ENCODE measurements around the gene ILRUN.
"Not testable (repeated sequence)": the region's sequence is repeated elsewhere in the genome, so short reads cannot be mapped to it uniquely, and the experiment has no call there.

The ILRUN gene

GRCh38 chr6:34723203-34723602 lies 26.6 kb upstream of the ILRUN start:
- no peaks in the 10 kb centered on the region for H3K4me1 ChIP-seq (ENCODE audit: control insufficient read depth, insufficient read depth, low read length, poor library complexity, severe bottlenecking)
- H3K9me3 ChIP-seq (ENCODE audit: control insufficient read depth, low read length) = no peaks in the 10 kb centered on the region
- no peaks in the 10 kb centered on the region for H3K27me3 ChIP-seq (replicated peaks; ENCODE audit: control insufficient read depth, insufficient read depth, low read length, poor library complexity, severe bottlenecking)
- H3K4me3 ChIP-seq (ENCODE audit: insufficient read depth, low read depth, low read length, poor library complexity, severe bottlenecking) = no peak overlapping the region
- no peak for DNase-seq
- H3K27ac ChIP-seq (ENCODE audit: insufficient read depth, low read length, poor library complexity, severe bottlenecking) = no peak overlapping the region
- no peaks in the 10 kb centered on the region for H3K36me3 ChIP-seq (ENCODE audit: control insufficient read depth, insufficient read depth, low read length)

- no peak overlapping the region for H3K27ac ChIP-seq (ENCODE audit: insufficient read depth, low read length, poor library complexity, severe bottlenecking)
- H3K4me3 ChIP-seq (ENCODE audit: insufficient read depth, low read depth, low read length, poor library complexity, severe bottlenecking) = no peak overlapping the region
- no peaks in the 10 kb centered on the region for H3K36me3 ChIP-seq (ENCODE audit: control insufficient read depth, insufficient read depth, low read length)
- no peaks in the 10 kb centered on the region for H3K4me1 ChIP-seq (ENCODE audit: control insufficient read depth, insufficient read depth, low read length, poor library complexity, severe bottlenecking)
- H3K9me3 ChIP-seq (ENCODE audit: control insufficient read depth, low read length) = no peaks in the 10 kb centered on the region
- no peaks in the 10 kb centered on the region for H3K27me3 ChIP-seq (replicated peaks; ENCODE audit: control insufficient read depth, insufficient read depth, low read length, poor library complexity, severe bottlenecking)
- no peak for DNase-seq
Measured at GRCh38 chr6:34722451-34722850, 25.9 kb upstream of the ILRUN start.

GRCh38 chr6:34720160-34720559 lies 23.6 kb upstream of the ILRUN start:
- not testable (repeated sequence) for H3K4me3 ChIP-seq (ENCODE audit: insufficient read depth, low read depth, low read length, poor library complexity, severe bottlenecking); H3K27ac ChIP-seq (ENCODE audit: insufficient read depth, low read length, poor library complexity, severe bottlenecking); DNase-seq; H3K4me1 ChIP-seq (ENCODE audit: control insufficient read depth, insufficient read depth, low read length, poor library complexity, severe bottlenecking); H3K27me3 ChIP-seq (replicated peaks; ENCODE audit: control insufficient read depth, insufficient read depth, low read length, poor library complexity, severe bottlenecking); H3K9me3 ChIP-seq (ENCODE audit: control insufficient read depth, low read length); H3K36me3 ChIP-seq (ENCODE audit: control insufficient read depth, insufficient read depth, low read length)

DNA sequence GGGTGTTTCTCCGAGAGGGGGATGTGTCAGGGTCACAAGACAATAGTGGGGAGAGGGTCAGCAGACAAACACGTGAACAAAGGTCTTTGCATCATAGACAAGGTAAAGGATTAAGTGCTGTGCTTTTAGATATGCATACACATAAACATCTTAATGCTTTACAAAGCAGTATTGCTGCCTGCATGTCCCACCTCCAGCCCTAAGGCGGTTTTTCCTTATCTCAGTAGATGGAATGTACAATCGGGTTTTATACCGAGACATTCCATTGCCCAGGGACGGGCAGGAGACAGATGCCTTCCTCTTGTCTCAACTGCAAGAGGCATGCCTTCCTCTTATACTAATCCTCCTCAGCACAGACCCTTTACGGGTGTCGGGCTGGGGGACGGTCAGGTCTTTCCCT lies 23.1 kb upstream of the ILRUN start:
- not testable (repeated sequence) for H3K27me3 ChIP-seq (replicated peaks; ENCODE audit: control insufficient read depth, insufficient read depth, low read length, poor library complexity, severe bottlenecking); H3K4me1 ChIP-seq (ENCODE audit: control insufficient read depth, insufficient read depth, low read length, poor library complexity, severe bottlenecking); H3K27ac ChIP-seq (ENCODE audit: insufficient read depth, low read length, poor library complexity, severe bottlenecking); DNase-seq; H3K36me3 ChIP-seq (ENCODE audit: control insufficient read depth, insufficient read depth, low read length); H3K4me3 ChIP-seq (ENCODE audit: insufficient read depth, low read depth, low read length, poor library complexity, severe bottlenecking); H3K9me3 ChIP-seq (ENCODE audit: control insufficient read depth, low read length)

DNA sequence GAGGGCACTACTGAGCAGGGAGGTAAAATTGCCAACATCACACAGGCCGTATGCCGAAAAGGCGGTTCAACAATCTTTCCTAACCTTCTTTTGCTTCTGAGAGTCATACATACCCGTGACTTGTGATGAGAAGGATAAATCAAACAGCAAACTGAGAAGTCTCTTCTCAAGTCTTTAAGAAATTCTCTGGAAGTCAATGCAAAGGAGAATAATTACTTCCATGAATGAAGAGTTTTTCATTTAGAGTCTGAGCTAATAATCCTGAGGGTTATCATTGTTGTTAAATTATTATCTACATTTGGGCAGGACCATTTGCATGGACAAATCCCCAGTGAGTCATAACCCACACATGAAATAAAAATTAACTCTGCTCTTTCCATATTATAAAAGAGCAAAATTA lies 22.4 kb upstream of the ILRUN start:
- Histone ChIP-seq H3K36me3 (ENCODE audit: control insufficient read depth, insufficient read depth, low read length) (no peaks in the 10 kb centered on the region), H3K4me3 (ENCODE audit: insufficient read depth, low read depth, low read length, poor library complexity, severe bottlenecking) (no peak overlapping the region), H3K27me3 (replicated peaks; ENCODE audit: control insufficient read depth, insufficient read depth, low read length, poor library complexity, severe bottlenecking) (no peaks in the 10 kb centered on the region), H3K4me1 (ENCODE audit: control insufficient read depth, insufficient read depth, low read length, poor library complexity, severe bottlenecking) (no peaks in the 10 kb centered on the region), H3K27ac (ENCODE audit: insufficient read depth, low read length, poor library complexity, severe bottlenecking) (no peak overlapping the region), H3K9me3 (ENCODE audit: control insufficient read depth, low read length) (no peaks in the 10 kb centered on the region)
- no peak for DNase-seq

- H3K36me3 ChIP-seq (ENCODE audit: control insufficient read depth, insufficient read depth, low read length) = no peaks in the 10 kb centered on the region
Measured at GRCh38 chr6:34717466-34717865, 20.9 kb upstream of the ILRUN start.

DNA sequence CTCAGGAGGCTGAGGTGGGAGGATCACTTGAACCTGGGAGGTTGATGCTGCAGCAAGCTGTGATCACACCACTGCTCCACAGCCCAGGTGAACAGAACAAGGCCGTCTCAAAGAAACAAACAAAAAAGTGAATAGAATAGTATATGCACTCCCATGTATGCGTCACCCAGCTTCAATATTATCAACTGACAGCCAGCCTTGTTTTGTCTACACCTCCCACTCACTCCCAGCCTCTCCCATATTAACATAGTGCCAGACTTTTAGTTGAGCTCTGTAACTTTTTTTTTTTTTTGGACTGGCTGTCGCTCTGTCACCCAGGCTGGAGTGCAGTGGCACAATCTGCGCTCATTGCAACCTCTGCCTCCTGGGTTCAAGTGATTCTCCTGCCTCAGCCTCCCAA lies 18.1 kb upstream of the ILRUN start:
- Histone ChIP-seq H3K4me1 (ENCODE audit: control insufficient read depth, insufficient read depth, low read length, poor library complexity, severe bottlenecking) (no peaks in the 10 kb centered on the region), H3K27me3 (replicated peaks; ENCODE audit: control insufficient read depth, insufficient read depth, low read length, poor library complexity, severe bottlenecking) (no peaks in the 10 kb centered on the region), H3K27ac (ENCODE audit: insufficient read depth, low read length, poor library complexity, severe bottlenecking) (no peak overlapping the region), H3K36me3 (ENCODE audit: control insufficient read depth, insufficient read depth, low read length) (no peaks in the 10 kb centered on the region), H3K9me3 (ENCODE audit: control insufficient read depth, low read length) (no peaks in the 10 kb centered on the region), H3K4me3 (ENCODE audit: insufficient read depth, low read depth, low read length, poor library complexity, severe bottlenecking) (no peak overlapping the region)
- DNase-seq = no peak

More at GRCh38 chr6:34717466-34717865, 20.9 kb upstream of the ILRUN start:
- no peak for DNase-seq
- Histone ChIP-seq H3K27ac (ENCODE audit: insufficient read depth, low read length, poor library complexity, severe bottlenecking) (no peak overlapping the region), H3K9me3 (ENCODE audit: control insufficient read depth, low read length) (no peaks in the 10 kb centered on the region), H3K27me3 (replicated peaks; ENCODE audit: control insufficient read depth, insufficient read depth, low read length, poor library complexity, severe bottlenecking) (no peaks in the 10 kb centered on the region), H3K4me3 (ENCODE audit: insufficient read depth, low read depth, low read length, poor library complexity, severe bottlenecking) (no peak overlapping the region), H3K4me1 (ENCODE audit: control insufficient read depth, insufficient read depth, low read length, poor library complexity, severe bottlenecking) (no peaks in the 10 kb centered on the region)

DNA sequence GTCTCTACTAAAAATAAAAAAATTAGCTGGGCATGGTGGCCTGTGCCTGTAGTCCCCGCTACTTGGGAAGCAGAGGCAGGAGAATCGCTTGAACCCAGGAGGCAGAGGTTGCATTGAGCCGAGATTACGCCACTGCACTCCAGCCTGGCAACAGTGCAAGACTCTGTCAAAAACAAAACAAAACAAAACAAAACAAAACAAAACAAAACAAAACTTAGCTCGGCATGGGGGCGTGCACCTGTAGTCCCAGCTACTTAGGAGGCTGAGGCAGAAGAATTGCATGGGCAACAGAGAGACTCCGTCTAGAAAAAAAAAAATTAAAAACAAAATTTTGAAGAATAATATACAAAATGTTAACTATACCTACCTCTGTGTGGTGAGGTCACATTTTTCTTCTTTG lies 16.3 kb upstream of the ILRUN start:
- H3K27ac ChIP-seq (ENCODE audit: insufficient read depth, low read length, poor library complexity, severe bottlenecking); H3K36me3 ChIP-seq (ENCODE audit: control insufficient read depth, insufficient read depth, low read length); H3K4me3 ChIP-seq (ENCODE audit: insufficient read depth, low read depth, low read length, poor library complexity, severe bottlenecking); H3K4me1 ChIP-seq (ENCODE audit: control insufficient read depth, insufficient read depth, low read length, poor library complexity, severe bottlenecking); H3K27me3 ChIP-seq (replicated peaks; ENCODE audit: control insufficient read depth, insufficient read depth, low read length, poor library complexity, severe bottlenecking); H3K9me3 ChIP-seq (ENCODE audit: control insufficient read depth, low read length); DNase-seq: not testable (repeated sequence)

DNA sequence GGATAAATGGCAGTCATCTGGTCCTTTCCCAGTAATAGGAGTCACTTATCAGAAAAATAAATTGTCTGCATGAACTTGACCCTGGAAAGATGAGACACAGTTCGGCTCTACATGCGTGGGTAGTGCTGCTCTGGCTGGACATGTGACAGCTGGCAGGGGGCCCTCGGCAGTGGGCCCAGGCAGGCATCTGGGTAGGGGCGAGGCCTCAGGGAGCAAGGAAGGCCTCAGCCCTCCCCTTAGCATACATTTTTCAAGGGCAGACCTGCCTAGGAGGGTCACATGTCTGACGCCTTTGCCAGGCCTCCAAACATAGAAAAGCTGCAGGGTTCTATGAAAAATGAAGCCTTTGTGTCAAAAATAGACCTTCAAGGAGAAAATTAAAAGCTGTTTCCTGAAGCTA lies 12.8 kb upstream of the ILRUN start:
- Histone ChIP-seq H3K27me3 (replicated peaks; ENCODE audit: control insufficient read depth, insufficient read depth, low read length, poor library complexity, severe bottlenecking) (no peaks in the 10 kb centered on the region), H3K36me3 (ENCODE audit: control insufficient read depth, insufficient read depth, low read length) (no peaks in the 10 kb centered on the region), H3K27ac (ENCODE audit: insufficient read depth, low read length, poor library complexity, severe bottlenecking) (no peak overlapping the region), H3K4me3 (ENCODE audit: insufficient read depth, low read depth, low read length, poor library complexity, severe bottlenecking) (no peak overlapping the region), H3K9me3 (ENCODE audit: control insufficient read depth, low read length) (no peaks in the 10 kb centered on the region), H3K4me1 (ENCODE audit: control insufficient read depth, insufficient read depth, low read length, poor library complexity, severe bottlenecking) (no peaks in the 10 kb centered on the region)
- no peak for DNase-seq

DNA sequence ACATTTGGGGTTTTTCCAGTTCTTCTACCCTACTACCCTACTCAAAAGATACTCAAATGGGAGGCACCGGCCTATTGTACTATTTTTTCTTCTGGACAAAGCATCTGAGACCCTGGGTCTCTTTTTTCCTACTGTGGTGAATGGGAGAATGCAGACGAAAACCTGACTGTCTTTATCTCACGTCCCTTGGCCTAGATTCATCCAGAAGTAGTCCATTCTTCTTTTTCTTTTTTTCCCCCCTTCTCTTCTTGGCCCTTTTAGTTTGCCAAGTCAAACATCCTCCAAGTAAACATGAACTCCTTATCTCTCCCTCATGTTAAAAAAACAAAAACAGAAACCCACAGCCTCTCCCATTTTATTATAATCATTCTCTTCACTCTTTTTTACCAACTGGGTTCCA lies 8.7 kb upstream of the ILRUN start:
- Histone ChIP-seq H3K27me3 (replicated peaks; ENCODE audit: control insufficient read depth, insufficient read depth, low read length, poor library complexity, severe bottlenecking) (no peaks in the 10 kb centered on the region), H3K4me3 (ENCODE audit: insufficient read depth, low read depth, low read length, poor library complexity, severe bottlenecking) (no peak overlapping the region), H3K27ac (ENCODE audit: insufficient read depth, low read length, poor library complexity, severe bottlenecking) (no peak overlapping the region), H3K4me1 (ENCODE audit: control insufficient read depth, insufficient read depth, low read length, poor library complexity, severe bottlenecking) (no peaks in the 10 kb centered on the region), H3K9me3 (ENCODE audit: control insufficient read depth, low read length) (no peaks in the 10 kb centered on the region), H3K36me3 (ENCODE audit: control insufficient read depth, insufficient read depth, low read length) (no peaks in the 10 kb centered on the region)
- no peak for DNase-seq

- H3K4me3 ChIP-seq (ENCODE audit: insufficient read depth, low read depth, low read length, poor library complexity, severe bottlenecking) = no peak overlapping the region
- no peak overlapping the region for H3K27ac ChIP-seq (ENCODE audit: insufficient read depth, low read length, poor library complexity, severe bottlenecking)
- no peak for DNase-seq
- H3K9me3 ChIP-seq (ENCODE audit: control insufficient read depth, low read length) = no peaks in the 10 kb centered on the region
- H3K27me3 ChIP-seq (replicated peaks; ENCODE audit: control insufficient read depth, insufficient read depth, low read length, poor library complexity, severe bottlenecking) = no peaks in the 10 kb centered on the region
- H3K4me1 ChIP-seq (ENCODE audit: control insufficient read depth, insufficient read depth, low read length, poor library complexity, severe bottlenecking) = no peaks in the 10 kb centered on the region
- no peaks in the 10 kb centered on the region for H3K36me3 ChIP-seq (ENCODE audit: control insufficient read depth, insufficient read depth, low read length)
Measured at GRCh38 chr6:34701199-34701598, 4.6 kb upstream of the ILRUN start.
